UCSD-AML1 (cell line): Measurements from ENCODE around the gene IL3RA.
"Not testable (repeated sequence)": the region's sequence is repeated elsewhere in the genome, so short reads cannot be mapped to it uniquely, and the experiment has no call there.

Experiments
- DNase-seq: peaks from one replicate; lab custom pipeline; 2025; ENCODE audit not compliant: unreplicated experiment; lab: John Stamatoyannopoulos, UW

The IL3RA gene

GRCh38 chrX:1422135-1422465 lies 85.5 kb downstream of the IL3RA start:
- no peak for DNase-seq

GRCh38 chrX:1423215-1423614 lies 86.6 kb downstream of the IL3RA start:
- DNase-seq, result no peak

DNA sequence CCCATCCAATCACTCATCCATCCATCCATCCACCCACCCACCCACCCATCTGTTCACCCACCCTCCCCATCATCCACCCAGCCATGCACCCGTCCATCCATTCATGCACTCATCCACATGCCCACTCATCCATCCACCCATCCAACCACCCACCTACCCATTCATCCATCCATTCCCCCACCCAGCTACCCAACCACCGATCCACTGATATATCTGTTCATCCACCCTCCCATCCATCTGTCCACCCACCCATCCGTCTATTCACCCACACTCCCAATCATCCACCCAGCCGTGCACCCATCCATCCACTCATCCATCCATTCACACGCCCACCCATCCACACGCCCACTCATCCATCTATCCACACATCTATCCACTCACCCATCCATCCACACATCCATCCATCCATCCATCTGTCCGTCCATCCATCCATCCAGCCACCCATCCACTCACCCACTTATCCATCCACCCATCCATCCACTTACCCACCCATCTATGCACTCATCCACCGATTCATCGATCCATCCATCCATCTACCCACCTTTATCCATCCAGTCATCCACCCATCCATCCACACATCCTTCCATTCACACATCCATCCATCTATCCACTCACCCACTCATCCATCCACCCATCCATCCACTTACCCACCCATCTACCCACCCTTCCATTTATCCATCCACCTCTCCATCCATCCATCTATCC lies 87.7 kb downstream of the IL3RA start:
- no peak for DNase-seq

GRCh38 chrX:1425381-1425780 lies 88.8 kb downstream of the IL3RA start:
- DNase-seq, result no peak

DNA sequence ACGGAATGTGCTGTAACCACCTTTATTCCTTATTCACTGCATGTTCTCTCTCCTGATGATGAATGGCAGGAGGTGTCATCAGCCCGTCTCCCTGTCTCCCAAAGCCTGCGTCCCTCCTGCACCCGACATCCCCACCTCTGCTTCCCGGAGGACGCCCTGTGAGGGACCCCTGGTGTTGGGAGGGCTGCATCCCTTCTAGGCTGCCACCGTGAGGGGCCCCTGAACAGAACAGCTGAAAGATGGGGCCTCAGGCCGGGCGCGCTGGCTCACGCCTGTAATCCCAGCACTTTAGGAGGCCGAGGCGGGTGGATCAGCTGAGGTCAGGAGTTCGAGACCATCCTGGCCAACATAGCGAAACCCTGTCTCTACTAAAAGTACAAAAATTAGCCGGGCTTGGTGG lies 89.7 kb downstream of the IL3RA start:
- DNase-seq, result not testable (repeated sequence)

DNA sequence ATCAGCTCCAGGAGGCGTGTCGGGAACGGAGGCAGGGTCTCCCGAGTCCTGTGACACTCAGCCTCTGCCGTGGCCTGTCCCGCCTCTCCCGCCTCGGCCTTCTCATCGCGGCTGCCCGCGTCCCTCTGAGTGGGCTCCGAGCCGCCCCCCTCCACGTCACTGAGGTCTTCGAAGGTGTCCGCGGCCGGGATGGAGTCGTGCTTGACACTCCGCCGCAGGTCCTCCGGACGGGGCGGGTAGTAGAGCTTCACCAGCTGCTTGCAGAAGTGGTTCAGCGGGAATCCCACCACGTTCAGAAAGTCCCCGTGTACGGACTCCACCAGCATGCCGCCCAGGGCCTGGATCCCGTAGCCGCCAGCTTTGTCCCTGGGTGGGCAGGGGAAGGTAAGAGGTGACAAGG lies 91.2 kb downstream of the IL3RA start:
- DNase-seq, result no peak

GRCh38 chrX:1430451-1430850 lies 93.9 kb downstream of the IL3RA start:
- DNase-seq, result no peak
